Loucy (cell line): ENCODE results near the gene DERL2.
A peak's percentile ranks its signal among the peaks of the same experiment; 100 is the strongest.

Experiments
- H2AFZ ChIP-seq: fragments of 200-600 bp; sonication (generic); 2 replicates; pipeline ENCODE4 v1.6.0; 2016; ENCODE audit warnings: antibody characterized with exemption, mild to moderate bottlenecking, low read length, moderate library complexity
- H3F3A ChIP-seq: fragments of 200-600 bp; 2 replicates; pipeline ENCODE4 v1.6.0; 2016; ENCODE audit warnings: antibody characterized with exemption, low read depth, mild to moderate bottlenecking
- H3K27me3 ChIP-seq: fragments of 200-600 bp; sonication (generic); 2 replicates; pipeline ENCODE4 v1.6.1; 2014; ENCODE audit warnings: low read length, mild to moderate bottlenecking; ENCODE audit not compliant: insufficient read depth, poor library complexity, severe bottlenecking
- H3K36me3 ChIP-seq: fragments of 200-600 bp; sonication (generic); 2 replicates; pipeline ENCODE4 v1.6.1; 2016; ENCODE audit warnings: low read length; ENCODE audit not compliant: insufficient read depth
- H3K4me1 ChIP-seq: fragments of 200-600 bp; sonication (generic); 2 replicates; pipeline ENCODE4 v1.5.1; 2014; ENCODE audit warnings: low read length, mild to moderate bottlenecking; ENCODE audit not compliant: insufficient read depth, poor library complexity, severe bottlenecking
- H3K4me2 ChIP-seq: fragments of 200-600 bp; sonication (generic); 2 replicates; pipeline ENCODE4 v1.6.0; 2014; ENCODE audit warnings: antibody characterized with exemption, low read length, low read depth, mild to moderate bottlenecking; ENCODE audit not compliant: poor library complexity, severe bottlenecking
- H3K4me3 ChIP-seq: fragments of 200-600 bp; sonication (generic); 2 replicates; pipeline ENCODE4 v1.5.1; 2014; ENCODE audit warnings: low read length, mild to moderate bottlenecking, mixed read lengths; ENCODE audit not compliant: poor library complexity, severe bottlenecking
- H3K79me2 ChIP-seq: fragments of 200-600 bp; sonication (generic); 2 replicates; pipeline ENCODE4 v1.6.1; 2014; ENCODE audit warnings: low read length; ENCODE audit not compliant: insufficient read depth
- H3K9ac ChIP-seq: fragments of 200-600 bp; sonication (generic); 2 replicates; pipeline ENCODE4 v1.6.0; 2014; ENCODE audit warnings: mild to moderate bottlenecking, low read depth, low read length, moderate library complexity; ENCODE audit not compliant: poor library complexity, severe bottlenecking
- H3K9me2 ChIP-seq: fragments of 200-600 bp; sonication (generic); replicated peaks from 2 replicates; pipeline ENCODE4 v1.6.1; 2016; ENCODE audit warnings: low read depth, low read length, mixed read lengths
- H3K9me3 ChIP-seq: fragments of 200-600 bp; sonication (generic); 2 replicates; pipeline ENCODE4 v1.6.1; 2014; ENCODE audit warnings: mild to moderate bottlenecking, antibody characterized with exemption, low read length, low read depth; ENCODE audit not compliant: insufficient read depth
- H4K20me1 ChIP-seq: fragments of 200-600 bp; sonication (generic); 2 replicates; pipeline ENCODE4 v1.6.0; 2014; ENCODE audit warnings: antibody characterized with exemption, low read length, mild to moderate bottlenecking; ENCODE audit not compliant: insufficient read depth, poor library complexity, severe bottlenecking
- EZH2phosphoT487 ChIP-seq: fragments of 200-600 bp; IDR thresholded peaks from 2 replicates; pipeline ENCODE4 v1.6.1; 2018; ENCODE audit warnings: antibody characterized with exemption, mild to moderate bottlenecking, moderate library complexity, borderline replicate concordance
- TF ChIP-seq, protein P1 (sequence below): fragments of 200-600 bp; sonication (generic); conservative IDR thresholded peaks from 2 replicates; pipeline ENCODE4 v1.5.1; 2014; ENCODE audit warnings: mild to moderate bottlenecking, antibody characterized with exemption, low read length

DERL2 gene

DNA sequence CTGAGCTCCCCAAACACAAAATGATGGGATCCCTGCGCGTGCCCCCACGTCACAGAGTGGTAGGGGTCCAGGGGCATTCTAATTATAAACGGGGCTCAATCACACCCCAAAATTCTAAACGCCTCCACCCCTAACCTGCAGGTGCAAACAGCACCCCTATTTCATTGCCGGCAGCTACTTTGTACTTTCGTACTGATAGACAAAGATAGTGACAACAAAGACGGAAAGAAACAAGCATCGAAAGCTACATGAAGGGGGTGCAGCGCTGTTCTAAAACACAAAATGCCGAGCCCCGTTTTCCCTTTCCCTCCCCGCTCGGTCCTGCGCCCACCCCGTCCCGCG lies 14.2 kb upstream of the DERL2 start:
- no peaks in the 10 kb centered on the region for H3K9me3 ChIP-seq
- H3K79me2 ChIP-seq = no peaks in the 10 kb centered on the region
- H3K36me3 ChIP-seq = no peaks in the 10 kb centered on the region
- no peaks in the 10 kb centered on the region for H3F3A ChIP-seq
- H3K9ac ChIP-seq = peak overlapping the region; percentile 56
- H3K4me1 ChIP-seq = peaks cover 13% of the 10 kb centered on the region
- no peaks in the 10 kb centered on the region for H4K20me1 ChIP-seq
- H3K4me2 ChIP-seq = peak overlapping the region; percentile 76
- H3K4me3 ChIP-seq = peak overlapping the region; percentile 73
- H3K27me3 ChIP-seq = no peaks in the 10 kb centered on the region
- TF ChIP-seq, protein P1, sequence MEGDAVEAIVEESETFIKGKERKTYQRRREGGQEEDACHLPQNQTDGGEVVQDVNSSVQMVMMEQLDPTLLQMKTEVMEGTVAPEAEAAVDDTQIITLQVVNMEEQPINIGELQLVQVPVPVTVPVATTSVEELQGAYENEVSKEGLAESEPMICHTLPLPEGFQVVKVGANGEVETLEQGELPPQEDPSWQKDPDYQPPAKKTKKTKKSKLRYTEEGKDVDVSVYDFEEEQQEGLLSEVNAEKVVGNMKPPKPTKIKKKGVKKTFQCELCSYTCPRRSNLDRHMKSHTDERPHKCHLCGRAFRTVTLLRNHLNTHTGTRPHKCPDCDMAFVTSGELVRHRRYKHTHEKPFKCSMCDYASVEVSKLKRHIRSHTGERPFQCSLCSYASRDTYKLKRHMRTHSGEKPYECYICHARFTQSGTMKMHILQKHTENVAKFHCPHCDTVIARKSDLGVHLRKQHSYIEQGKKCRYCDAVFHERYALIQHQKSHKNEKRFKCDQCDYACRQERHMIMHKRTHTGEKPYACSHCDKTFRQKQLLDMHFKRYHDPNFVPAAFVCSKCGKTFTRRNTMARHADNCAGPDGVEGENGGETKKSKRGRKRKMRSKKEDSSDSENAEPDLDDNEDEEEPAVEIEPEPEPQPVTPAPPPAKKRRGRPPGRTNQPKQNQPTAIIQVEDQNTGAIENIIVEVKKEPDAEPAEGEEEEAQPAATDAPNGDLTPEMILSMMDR = no peak
- TF ChIP-seq EZH2phosphoT487 = no peak
- H2AFZ ChIP-seq = peak overlapping the region; percentile 76
- no peaks in the 10 kb centered on the region for H3K9me2 ChIP-seq

DNA sequence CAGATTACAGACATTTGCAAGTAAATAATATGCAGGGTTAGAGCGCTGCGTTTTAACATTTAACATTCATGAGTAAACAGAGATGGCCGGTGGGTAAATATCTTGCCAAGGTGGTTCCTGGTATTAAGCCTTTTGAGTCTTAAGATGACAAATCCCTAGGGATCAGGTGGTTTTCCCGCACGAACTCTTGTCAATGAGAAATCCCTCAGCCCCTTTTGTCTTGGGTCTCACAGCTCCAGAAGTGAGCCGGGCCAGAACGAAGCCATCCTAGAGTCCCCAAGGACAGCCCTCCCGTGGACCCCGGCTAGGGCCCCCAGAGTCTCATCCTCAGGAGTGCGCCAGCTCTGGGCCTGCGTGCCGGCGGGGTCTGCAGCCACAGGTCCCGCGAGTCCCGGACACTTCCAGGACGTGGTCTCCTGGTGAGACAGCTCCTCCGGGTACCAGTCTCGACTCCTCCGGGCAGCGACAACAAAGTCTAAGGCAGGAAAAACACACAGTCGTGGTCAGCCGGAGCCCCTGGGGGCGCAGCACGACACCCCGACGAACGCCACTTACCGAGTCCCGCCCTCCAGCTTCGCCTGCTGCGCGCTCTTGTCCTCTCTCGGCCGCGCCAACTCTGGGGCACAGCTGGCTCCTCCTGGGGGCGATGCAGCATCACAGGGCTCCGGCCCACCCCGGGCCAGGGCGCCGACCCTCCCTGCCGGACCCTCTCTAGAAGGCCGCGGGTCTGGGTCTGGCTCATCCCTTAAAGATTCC lies 13.7 kb upstream of the DERL2 start:
- no peak overlapping the region for H2AFZ ChIP-seq
- no peaks in the 10 kb centered on the region for H3K36me3 ChIP-seq
- no peaks in the 10 kb centered on the region for H3K27me3 ChIP-seq
- H3K4me1 ChIP-seq = peaks cover 13% of the 10 kb centered on the region
- peak overlapping the region; percentile 73 for H3K4me3 ChIP-seq
- H3K4me2 ChIP-seq = peak overlapping the region; percentile 76
- H3F3A ChIP-seq = no peaks in the 10 kb centered on the region
- no peaks in the 10 kb centered on the region for H3K9me2 ChIP-seq
- peak overlapping the region; percentile 56 for H3K9ac ChIP-seq
- no peaks in the 10 kb centered on the region for H3K9me3 ChIP-seq
- no peaks in the 10 kb centered on the region for H3K79me2 ChIP-seq
- no peaks in the 10 kb centered on the region for H4K20me1 ChIP-seq
- TF ChIP-seq EZH2phosphoT487 = no peak
- TF ChIP-seq, protein P1 = no peak

DNA sequence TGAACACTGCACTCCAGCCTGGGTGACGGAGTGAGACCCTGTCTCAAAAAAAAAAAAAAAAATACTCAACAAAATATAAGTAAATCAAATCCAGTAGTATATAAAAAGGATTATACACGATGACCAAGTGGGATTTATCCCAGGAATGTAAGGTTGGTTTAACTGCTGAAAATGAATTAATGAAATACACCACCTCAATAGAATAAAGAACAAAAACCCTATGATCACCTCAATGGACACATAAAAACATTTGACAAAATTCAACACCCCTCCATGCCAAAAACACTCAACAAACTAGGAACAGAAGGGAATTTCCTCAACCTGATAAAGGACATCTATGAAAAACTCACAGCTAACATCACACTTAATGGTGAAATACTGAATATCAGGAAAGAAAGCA lies 7.0 kb upstream of the DERL2 start:
- H3K9me3 ChIP-seq = no peaks in the 10 kb centered on the region
- H4K20me1 ChIP-seq = peaks cover 24% of the 10 kb centered on the region
- TF ChIP-seq EZH2phosphoT487 = no peak
- TF ChIP-seq, protein P1 = no peak
- peaks cover 22% of the 10 kb centered on the region for H3K79me2 ChIP-seq
- no peaks in the 10 kb centered on the region for H3F3A ChIP-seq
- H3K4me1 ChIP-seq = peaks cover 4% of the 10 kb centered on the region
- H3K27me3 ChIP-seq = no peaks in the 10 kb centered on the region
- H3K4me2 ChIP-seq = no peak overlapping the region
- no peak overlapping the region for H3K4me3 ChIP-seq
- H3K36me3 ChIP-seq = peaks cover 23% of the 10 kb centered on the region; the same call in 1 of the 2 replicates
- H3K9me2 ChIP-seq = no peaks in the 10 kb centered on the region
- H2AFZ ChIP-seq = no peak overlapping the region
- no peak overlapping the region for H3K9ac ChIP-seq
